HepG2 (cell line): ENCODE results near the gene FMNL2. TPM values are rescaled to one million over a fixed set of nuclear protein-coding genes. Genes with fewer than 3 reads are reported as not detected.

Experiments
- BORCS8-MEF2B ChIP-seq: sonication (generic); formaldehyde crosslinking; IDR thresholded peaks from 2 replicates; pipeline ENCODE4 v1.8.0; 2022; ENCODE audit warnings: mild to moderate bottlenecking, missing genetic modification reagents
- EP300 ChIP-seq, 3 experiments: sonication (generic) in 1 of 3; formaldehyde crosslinking in 1 of 3; IDR thresholded peaks; 2 replicates each; pipeline versions ENCODE4 v1.5.1 to v1.6.1; 2011 to 2020; ENCODE audit warnings: low read depth in 2 of 3, low read length in 2 of 3, borderline replicate concordance in 1 of 3, improper control_type of control experiment in 1 of 3, mild to moderate bottlenecking in 1 of 3, missing genetic modification reagents in 1 of 3, moderate library complexity in 1 of 3
- FOXO1 ChIP-seq: sonication (generic); formaldehyde crosslinking; IDR thresholded peaks from 2 replicates; pipeline ENCODE4 v1.4.0; 2020; ENCODE audit warnings: missing genetic modification reagents
- HNF1B ChIP-seq: sonication (generic); formaldehyde crosslinking; IDR thresholded peaks from 2 replicates; pipeline ENCODE4 v1.5.1; 2020; ENCODE audit warnings: mild to moderate bottlenecking, moderate library complexity, missing genetic modification reagents
- NFKB2 ChIP-seq: sonication (generic); formaldehyde crosslinking; IDR thresholded peaks from 2 replicates; pipeline ENCODE4 v1.4.0; 2020; ENCODE audit warnings: missing genetic modification reagents, borderline replicate concordance
- RFX3 ChIP-seq: IDR thresholded peaks from 2 replicates; pipeline ENCODE4 v1.6.1; 2016; ENCODE audit warnings: missing biosample characterization, missing genetic modification reagents
- ZBTB34 ChIP-seq: sonication (generic); formaldehyde crosslinking; IDR thresholded peaks from 2 replicates; pipeline ENCODE4 v1.8.0; 2022; ENCODE audit warnings: mild to moderate bottlenecking, missing genetic modification reagents
- ZKSCAN1 ChIP-seq: fragments of 150-350 bp; IDR thresholded peaks from 2 replicates; pipeline ENCODE4 v1.6.1; 2014; ENCODE audit warnings: low read length
- ZNF564 ChIP-seq: sonication (generic); formaldehyde crosslinking; IDR thresholded peaks from 2 replicates; pipeline ENCODE4 v1.8.1; 2023; ENCODE audit warnings: mild to moderate bottlenecking, missing genetic modification reagents
- ZNF576 ChIP-seq: sonication (generic); formaldehyde crosslinking; IDR thresholded peaks from 2 replicates; pipeline ENCODE4 v1.4.0; 2020; ENCODE audit warnings: mild to moderate bottlenecking, missing genetic modification reagents
- polyA plus RNA-seq, 8 experiments: library from polyadenylated mRNA; depleted of rRNA in 3 of 8; stranded (reverse) in 7 of 8; unstranded in 1 of 8; fragments of >200 nt; fragmentation: Illumina TruSeq in 4 of 8; extraction: Trizol in 4 of 8; gene quantifications; 2 replicates each; pipeline versions ENCODE4 v1.2.1 to v1.2.3, GENCODE V29; 2011 to 2016; ENCODE audit warnings: low read depth in 4 of 8, missing spikeins in 1 of 8, mixed read lengths in 1 of 8; ENCODE audit not compliant: insufficient read depth in 1 of 8
- total RNA-seq, 5 experiments: library from RNA; depleted of rRNA; stranded (reverse); fragments of >200 nt; fragmentation: Illumina TruSeq; extraction: Trizol; gene quantifications; 2 replicates each; pipeline ENCODE4 v1.2.3, GENCODE V29; 2016; ENCODE audit warnings: low read depth in 1 of 5

Gene FMNL2
- total and polyA plus RNA-seq, 2 of the 13 experiments (the other 11 are each of a cell fraction or from before 2014, with no cell fraction given): 66.5 to 67.7 TPM

- TF ChIP-seq ZBTB34 (CRISPR knock-in tag): peak; percentile 67; the same call in 1 of the 2 replicates
- peak; percentile 31; the same call in 1 of the 2 replicates for TF ChIP-seq RFX3 (CRISPR knock-in tag)
- TF ChIP-seq EP300 (IDR thresholded peaks at IDR 0.05; ENCODE audit: low read depth in 2 of 2, low read length in 2 of 2): peak; percentile 57 to 97; a peak in 3 of 4 replicates
- peak; percentile 83 for TF ChIP-seq EP300 (CRISPR knock-in tag; IDR thresholded peaks at IDR 0.05; ENCODE audit: borderline replicate concordance)
- TF ChIP-seq ZNF576 (CRISPR knock-in tag): no peak
- peak; percentile 74; the same call in 1 of the 2 replicates for TF ChIP-seq ZNF564 (CRISPR knock-in tag)
- TF ChIP-seq BORCS8-MEF2B (CRISPR knock-in tag): no peak
- TF ChIP-seq HNF1B (CRISPR knock-in tag): peak; percentile 94
- no peak for TF ChIP-seq NFKB2
- TF ChIP-seq FOXO1 (CRISPR knock-in tag): peak; percentile 97
- peak; percentile 58 for TF ChIP-seq ZKSCAN1
Measured at GRCh38 chr2:152405206-152406118, 70.5 kb downstream of the FMNL2 start (continued).
